Sigmoid colon (tissue), 7 donors: ENCODE measurements around the gene CYTH1. TPM values are rescaled to one million over a fixed set of nuclear protein-coding genes. Genes with fewer than 3 reads are reported as not detected.
A peak's percentile ranks its signal among the peaks of the same experiment; 100 is the strongest.

Experiments used
- DNase-seq: peaks from one replicate; pipeline ENCODE4 v3.0.0-alpha.2; 2019
- H3K27ac ChIP-seq, 4 donors: fragments of 200-600 bp; sonication (generic); one replicate each; pipeline ENCODE4 v1.5.1; 2016 to 2019; ENCODE audit warnings: mild to moderate bottlenecking in 1 of 4
- H3K27me3 ChIP-seq, 3 donors: fragments of 200-600 bp; sonication (generic); one replicate each; pipeline ENCODE4 v1.5.1; 2019; ENCODE audit warnings: mild to moderate bottlenecking in 1 of 3
- H3K36me3 ChIP-seq, 4 donors: fragments of 200-600 bp; sonication (generic); one replicate each; pipeline ENCODE4 v1.5.1; 2016 to 2019
- H3K4me1 ChIP-seq, 4 donors: fragments of 200-600 bp; sonication (generic); one replicate each; pipeline ENCODE4 v1.5.1; 2017 to 2019
- H3K4me3 ChIP-seq, 4 donors: fragments of 200-600 bp; sonication (generic); one replicate each; pipeline ENCODE4 v1.5.1; 2017 to 2019; ENCODE audit warnings: mild to moderate bottlenecking in 2 of 4, moderate library complexity in 1 of 4
- H3K9me3 ChIP-seq, 4 donors: fragments of 200-600 bp in 3 of 4; sonication (generic) in 3 of 4; one replicate each; pipeline versions ENCODE4 v1.5.1 to v1.6.1; 2013 to 2019
- CTCF ChIP-seq, 4 experiments: fragments of 450-650 bp in 3 of 4; fragments of 200-600 bp in 1 of 4; IDR thresholded peaks; one replicate each; pipeline ENCODE4 v1.5.1; 2016 to 2019; ENCODE audit warnings: antibody characterized with exemption in 4 of 4, mild to moderate bottlenecking in 3 of 4, moderate library complexity in 2 of 4
- EP300 ChIP-seq, 4 donors: sonication (generic); formaldehyde crosslinking; IDR thresholded peaks; one replicate each; pipeline ENCODE4 v1.6.1; 2017; ENCODE audit warnings: antibody characterized with exemption in 4 of 4
- POLR2A ChIP-seq, 2 donors: fragments of 450-650 bp; IDR thresholded peaks; one replicate each; pipeline ENCODE4 v1.6.1; 2016; ENCODE audit warnings: antibody characterized with exemption in 2 of 2, mild to moderate bottlenecking in 2 of 2, moderate library complexity in 2 of 2
- POLR2AphosphoS5 ChIP-seq, 4 donors: sonication (generic); formaldehyde crosslinking; IDR thresholded peaks; one replicate each; pipeline ENCODE4 v1.6.1; 2017; ENCODE audit warnings: antibody characterized with exemption in 4 of 4
- WGBS, 2 donors: extraction: QIAGEN DNeasy Blood & Tissue Kit; methylation state at CpG; one replicate each; pipeline ENCODE4 v1.1.7; 2013; 5-methylcytosine and 5-hydroxymethylcytosine counted together
- intact Hi-C: fragments of 100-400 bp; cut with DNase I; formaldehyde crosslinking; loops from one replicate; pipeline ENCODE4 v1.15.1; 2023
- polyA plus RNA-seq, 3 donors: library from polyadenylated mRNA; stranded (reverse); fragments of 200-250 nt; gene quantifications; one replicate each; pipeline ENCODE4 v1.2.3, GENCODE V29; 2013
- total RNA-seq, 4 donors: library from RNA; depleted of rRNA; stranded (reverse); fragments of >200 nt; gene quantifications; one replicate each; pipeline ENCODE4 v1.1.0, GENCODE V29; 2016
- donor health status: healthy with polysubstance abuse.
- donor health status: Bipolar disorder and iron deficiency.
- donor health status: healthy.

CYTH1 gene
- total and polyA plus RNA-seq, 7 donors: 26.7 to 83.8 (median 38.5) TPM

GRCh38 chr17:78710607-78711006 is 71.5 kb downstream of the CYTH1 start:
- H3K4me1 ChIP-seq: peaks cover 0 to 49% (median 17%) of the 10 kb centered on the region in 4 donors
- intact Hi-C loops: no loop called here

GRCh38 chr17:78709751-78710181 is 72.3 kb downstream of the CYTH1 start:
- intact Hi-C loops: loop anchor here (5.0 kb wide), 1 partner anchor 38 kb away; no protein-coding TSS in a partner anchor
- Histone ChIP-seq H3K36me3 (peaks cover 0 to 15% (median 6%) of the 10 kb centered on the region in 4 donors), H3K4me3 (no peak overlapping the region), H3K27ac (peak overlapping the region in 1 of 4 donors; percentile 11), H3K9me3 (no peaks in the 10 kb centered on the region), H3K4me1 (peaks cover 0 to 40% (median 10%) of the 10 kb centered on the region in 4 donors), H3K27me3 (no peaks in the 10 kb centered on the region)
- TF ChIP-seq CTCF (IDR thresholded peaks at IDR 0.05) (no peak), POLR2A (IDR thresholded peaks at IDR 0.05) (no peak), POLR2AphosphoS5 (IDR thresholded peaks at IDR 0.05) (no peak), EP300 (IDR thresholded peaks at IDR 0.05) (no peak)
- 71 to 85% methylated on average over 4 of the region's 4 CpGs for whole genome bisulfite sequencing, 2 donors
- DNase-seq: no peak

More at GRCh38 chr17:78710607-78711006, 71.5 kb downstream of the CYTH1 start:
- Histone ChIP-seq H3K27me3 (no peaks in the 10 kb centered on the region), H3K27ac (no peak overlapping the region), H3K36me3 (peaks cover 0 to 11% (median 6%) of the 10 kb centered on the region in 4 donors), H3K4me3 (no peak overlapping the region), H3K9me3 (no peaks in the 10 kb centered on the region)
- DNase-seq: no peak
- WGBS, 2 donors: 95 to 96% methylated on average over 4 of the region's 4 CpGs
- no peak for TF ChIP-seq CTCF (IDR thresholded peaks at IDR 0.05)
- no peak for TF ChIP-seq POLR2A (IDR thresholded peaks at IDR 0.05)
- TF ChIP-seq EP300 (IDR thresholded peaks at IDR 0.05): no peak
- no peak for TF ChIP-seq POLR2AphosphoS5 (IDR thresholded peaks at IDR 0.05)

- intact Hi-C loops: loop anchor here (5.0 kb wide), 1 partner anchor 38 kb away; no protein-coding TSS in a partner anchor
- H3K4me1 ChIP-seq: peaks cover 0 to 35% (median 10%) of the 10 kb centered on the region in 4 donors
- no peaks in the 10 kb centered on the region for H3K27me3 ChIP-seq
- whole genome bisulfite sequencing, 2 donors: 73 to 92% methylated on average over 10 of the region's 10 CpGs
- H3K27ac ChIP-seq: peak overlapping the region in 1 of 4 donors; percentile 11
- TF ChIP-seq EP300 (IDR thresholded peaks at IDR 0.05) (no peak), POLR2A (IDR thresholded peaks at IDR 0.05) (no peak), CTCF (IDR thresholded peaks at IDR 0.05) (no peak), POLR2AphosphoS5 (IDR thresholded peaks at IDR 0.05) (no peak)
- H3K4me3 ChIP-seq: no peak overlapping the region
- peaks cover 0 to 21% (median 6%) of the 10 kb centered on the region in 4 donors for H3K36me3 ChIP-seq
- no peaks in the 10 kb centered on the region for H3K9me3 ChIP-seq
- DNase-seq: no peak
These were observed 72.9 kb downstream of the CYTH1 start for GRCh38 chr17:78709119-78709681.

GRCh38 chr17:78708510-78708973 is 73.5 kb downstream of the CYTH1 start:
- H3K36me3 ChIP-seq: peaks cover 0 to 27% (median 6%) of the 10 kb centered on the region in 4 donors
- H3K4me3 ChIP-seq: no peak overlapping the region
- TF ChIP-seq CTCF (IDR thresholded peaks at IDR 0.05) (peak; percentile 77 to 86 (median 78)), POLR2AphosphoS5 (IDR thresholded peaks at IDR 0.05) (peak in 2 of 4 donors; percentile 12 to 32), POLR2A (IDR thresholded peaks at IDR 0.05) (no peak), EP300 (IDR thresholded peaks at IDR 0.05) (no peak)
- 4 to 18% methylated on average over 6 of the region's 6 CpGs for WGBS, 2 donors
- H3K9me3 ChIP-seq: no peaks in the 10 kb centered on the region
- no peak overlapping the region for H3K27ac ChIP-seq
- no peaks in the 10 kb centered on the region for H3K27me3 ChIP-seq
- H3K4me1 ChIP-seq: peaks cover 0 to 30% (median 10%) of the 10 kb centered on the region in 4 donors
- peak; percentile 86 for DNase-seq
- intact Hi-C loops: loop anchor here (1.0 to 5.0 kb wide), 2 partner anchors 39 to 211 kb away; no protein-coding TSS in a partner anchor
